Esophagus muscularis mucosa (tissue), 4 donors: Measurements from ENCODE around the gene OR11A1.

Experiments used
- CTCF ChIP-seq, 3 experiments: fragments of 200-600 bp in 2 of 3; fragments of 450-650 bp in 1 of 3; sonication (generic) in 2 of 3; IDR thresholded peaks; one replicate each; pipeline ENCODE4 v1.5.1; 2017 to 2019; ENCODE audit warnings: antibody characterized with exemption in 3 of 3, mild to moderate bottlenecking in 2 of 3, moderate library complexity in 1 of 3
- EP300 ChIP-seq: sonication (generic); formaldehyde crosslinking; IDR thresholded peaks from one replicate; pipeline ENCODE4 v1.6.1; 2017; ENCODE audit warnings: antibody characterized with exemption
- POLR2A ChIP-seq: fragments of 450-650 bp; IDR thresholded peaks from one replicate; pipeline ENCODE4 v1.6.1; 2017; ENCODE audit warnings: antibody characterized with exemption, moderate library complexity, mild to moderate bottlenecking, low read depth
- POLR2AphosphoS5 ChIP-seq, 2 donors: sonication (generic); formaldehyde crosslinking; IDR thresholded peaks; one replicate each; pipeline ENCODE4 v1.6.1; 2017; ENCODE audit warnings: antibody characterized with exemption in 2 of 2

GRCh38 chr6:29395331-29395730, 61.5 kb downstream of the OR11A1 start, which contains the start of gene OR12D2:
- no peak for TF ChIP-seq POLR2A
- no peak for TF ChIP-seq POLR2AphosphoS5 (IDR thresholded peaks at IDR 0.05)
- TF ChIP-seq CTCF (IDR thresholded peaks at IDR 0.05), result no peak
- TF ChIP-seq EP300, result no peak
